Measurements from ENCODE around the gene POLR1A.

- TF ChIP-seq CTCF (IDR thresholded peaks at IDR 0.05): no peak
- TF ChIP-seq POLR2AphosphoS5 (IDR thresholded peaks at IDR 0.05): no peak
- no peak for TF ChIP-seq EP300 (IDR thresholded peaks at IDR 0.05)
- no peak for TF ChIP-seq POLR2A (IDR thresholded peaks at IDR 0.05)
Observed at GRCh38 chr2:86052676-86053075, 53.0 kb downstream of the POLR1A start.

Data from gastroesophageal sphincter (tissue), 3 donors.